ENCODE data around the gene OBSCN.

The OBSCN gene

GRCh38 chr1:228308628-228309325, 100.9 kb downstream of the OBSCN start:
- no peak for DNase-seq

GRCh38 chr1:228309326-228310067, 101.7 kb downstream of the OBSCN start:
- DNase-seq = no peak

GRCh38 chr1:228310162-228310792, 102.4 kb downstream of the OBSCN start:
- no peak for DNase-seq

GRCh38 chr1:228311091-228311490, 103.2 kb downstream of the OBSCN start:
- DNase-seq = no peak

GRCh38 chr1:228312136-228312764, 104.4 kb downstream of the OBSCN start:
- DNase-seq = no peak

GRCh38 chr1:228313536-228314277, 105.9 kb downstream of the OBSCN start:
- DNase-seq = no peak

GRCh38 chr1:228314315-228314657, 106.4 kb downstream of the OBSCN start:
- DNase-seq = no peak

GRCh38 chr1:228314658-228315483, 107.0 kb downstream of the OBSCN start:
- DNase-seq = no peak

- DNase-seq = no peak
Measured at GRCh38 chr1:228315484-228315944, 107.7 kb downstream of the OBSCN start.

GRCh38 chr1:228315945-228316588, 108.2 kb downstream of the OBSCN start:
- no peak for DNase-seq

GRCh38 chr1:228316589-228317387, 108.9 kb downstream of the OBSCN start:
- DNase-seq = no peak

- no peak for DNase-seq
Measured at GRCh38 chr1:228317411-228317828, 109.6 kb downstream of the OBSCN start.

- no peak for DNase-seq
Measured at GRCh38 chr1:228317891-228318810, 110.3 kb downstream of the OBSCN start.

- DNase-seq = no peak
Measured at GRCh38 chr1:228318823-228319241, 111.0 kb downstream of the OBSCN start.

- no peak for DNase-seq
Measured at GRCh38 chr1:228319352-228320088, 111.7 kb downstream of the OBSCN start.

GRCh38 chr1:228320394-228320793, 112.5 kb downstream of the OBSCN start:
- DNase-seq = no peak

GRCh38 chr1:228321435-228321834, 113.6 kb downstream of the OBSCN start:
- DNase-seq = no peak

- DNase-seq = no peak
Measured at GRCh38 chr1:228321895-228322294, 114.1 kb downstream of the OBSCN start.

Data from activated naive CD4-positive, alpha-beta T cell treated with Interleukin-2 at 50 U/mL for 16 hours (primary cell).